GM12874 (cell line): Measurements from ENCODE around the gene PIP5K1A.

Source experiments
- CTCF ChIP-seq: IDR thresholded peaks from 2 replicates; pipeline ENCODE4 v1.5.1; 2011; ENCODE audit warnings: low read depth, mild to moderate bottlenecking, control low read depth, low read length, moderate library complexity; ENCODE audit not compliant: insufficient read depth

PIP5K1A gene

GRCh38 chr1:151198254-151199127 is at the start of gene PIP5K1A:
Gene PIP5K1A, plus strand, starts transcription at chr1:151198552. Its CDS starts 445 bp downstream, at chr1:151198997.
- no peak for TF ChIP-seq CTCF

GRCh38 chr1:151156515-151156819 is 41.9 kb upstream of the PIP5K1A start, which contains the start of gene TNFAIP8L2:
Gene TNFAIP8L2, plus strand, starts transcription at chr1:151156649. Its CDS starts 2,049 bp downstream, at chr1:151158698.
- no peak for TF ChIP-seq CTCF

GRCh38 chr1:151157067-151157531 is 41.3 kb upstream of the PIP5K1A start:
- TF ChIP-seq CTCF = no peak

GRCh38 chr1:151158326-151158725 is 40.0 kb upstream of the PIP5K1A start:
- TF ChIP-seq CTCF = no peak

- no peak for TF ChIP-seq CTCF
Measured at GRCh38 chr1:151158751-151159251, 39.6 kb upstream of the PIP5K1A start.

GRCh38 chr1:151159373-151159772 is 39.0 kb upstream of the PIP5K1A start:
- TF ChIP-seq CTCF = no peak

GRCh38 chr1:151164732-151165280 is 33.5 kb upstream of the PIP5K1A start:
- no peak for TF ChIP-seq CTCF
